Hepatocyte (in vitro differentiated cells): ENCODE measurements around the gene SCYGR3.

Source experiments
- CTCF ChIP-seq: fragments of 200-600 bp; sonication (generic); IDR thresholded peaks from 2 replicates; pipeline ENCODE4 v1.5.1; 2016; ENCODE audit warnings: antibody characterized with exemption, mild to moderate bottlenecking; ENCODE audit not compliant: poor library complexity
- EZH2 ChIP-seq: fragments of 200-600 bp; sonication (generic); IDR thresholded peaks from 2 replicates; pipeline ENCODE4 v1.6.1; 2016; ENCODE audit warnings: antibody characterized with exemption, mild to moderate bottlenecking, borderline replicate concordance

GRCh38 chr2:227655454-227655853 is 40.8 kb upstream of the SCYGR3 start:
- TF ChIP-seq CTCF (no peak), EZH2 (no peak)
